Dermis microvascular lymphatic vessel endothelial cell (primary cell): ENCODE results near the gene RFT1. TPM values are rescaled to one million over a fixed set of nuclear protein-coding genes. Genes with fewer than 3 reads are reported as not detected.
A peak's percentile ranks its signal among the peaks of the same experiment; 100 is the strongest.
"Not testable (repeated sequence)": the region's sequence is repeated elsewhere in the genome, so short reads cannot be mapped to it uniquely, and the experiment has no call there.

Experiments
- DNase-seq, 2 donors: peaks; one replicate each; pipeline versions ENCODE4 v3.0.0 to v3.0.0-alpha.2; 2010; ENCODE audit warnings: low read depth in 2 of 2
- total RNA-seq: library from RNA; depleted of rRNA; stranded (reverse); fragments of >200 nt; gene quantifications from 2 replicates; pipeline ENCODE4 v1.2.1, GENCODE V29; 2014

Gene RFT1
- total RNA-seq, 1 donor from 2014 or later: 12.2 TPM

DNA sequence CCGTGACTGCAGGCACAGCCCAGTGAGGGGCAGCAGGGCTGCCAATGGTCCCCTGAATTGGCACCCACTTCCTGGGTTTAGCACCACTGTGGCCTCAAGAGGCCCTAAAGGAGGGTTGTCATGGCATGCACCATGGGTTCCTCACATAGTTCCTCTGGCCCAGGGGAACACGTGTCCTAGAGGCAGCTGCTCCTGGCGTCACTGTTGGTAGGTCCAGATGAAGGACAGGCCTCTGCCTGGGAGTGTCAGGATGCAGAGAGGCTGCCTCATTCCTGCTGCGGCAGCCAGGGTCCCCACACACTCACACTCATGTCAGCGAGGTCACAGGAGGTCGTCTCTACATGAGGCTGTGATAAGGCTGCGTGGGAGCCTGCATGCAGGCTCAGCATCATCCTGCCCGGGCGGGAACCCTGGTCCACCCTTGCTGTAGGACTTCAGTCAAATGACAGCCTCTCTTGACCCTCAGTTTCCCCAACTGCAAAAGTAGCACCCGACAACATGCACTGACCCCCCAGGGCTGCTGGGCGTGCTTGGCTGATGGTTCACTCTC lies 58.3 kb downstream of the RFT1 start:
- DNase-seq: no peak

DNA sequence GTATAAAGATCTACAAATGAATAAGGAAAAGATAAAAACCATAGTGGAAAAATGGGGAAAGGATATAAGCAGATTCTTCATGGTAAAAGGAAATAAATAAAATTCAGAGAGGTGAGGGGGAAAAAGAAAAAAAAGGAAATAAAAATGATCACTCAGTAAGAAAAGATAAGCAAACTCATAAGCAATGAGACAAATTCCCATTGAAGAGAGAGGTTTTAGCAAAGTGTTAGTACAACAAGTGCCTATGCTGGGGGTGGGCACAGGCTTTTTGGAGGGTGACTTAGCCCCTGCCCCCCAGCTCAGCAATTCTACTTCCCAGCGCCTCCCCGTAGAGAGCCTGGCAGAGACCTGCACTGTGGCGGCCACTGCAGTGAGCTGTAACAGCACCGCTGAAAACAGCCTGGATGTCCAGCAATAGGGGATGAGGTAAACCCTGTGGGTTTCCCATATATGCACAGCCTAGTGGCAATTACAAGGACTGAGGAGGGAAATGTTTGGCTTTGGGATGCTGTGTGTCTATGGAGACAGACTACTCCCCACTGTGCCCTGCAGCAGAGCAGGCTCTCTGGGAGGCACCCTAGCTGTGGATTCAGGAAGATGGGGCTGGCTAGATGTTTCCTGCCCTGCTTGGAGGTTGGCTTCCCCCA lies 60.7 kb downstream of the RFT1 start:
- DNase-seq: no peak

DNA sequence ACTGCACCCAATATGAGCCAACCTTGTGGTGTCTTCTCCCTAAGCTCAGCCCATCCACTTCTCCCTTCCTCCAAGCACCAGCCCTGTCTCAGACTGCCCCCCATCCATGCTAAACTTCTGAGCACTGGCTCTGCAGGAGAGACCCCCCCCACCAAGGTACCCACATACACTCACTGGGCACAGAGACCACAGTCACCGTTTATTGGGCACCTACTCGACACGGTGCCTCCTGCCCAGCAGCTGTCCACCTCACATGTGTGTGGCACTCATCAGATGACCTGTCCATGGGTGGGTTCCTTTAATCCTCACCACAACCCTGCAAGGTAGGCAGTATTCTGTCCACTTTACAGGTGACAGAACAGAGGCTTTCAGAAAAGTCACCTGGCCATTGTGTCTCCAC lies 62.1 kb downstream of the RFT1 start:
- DNase-seq: no peak

DNA sequence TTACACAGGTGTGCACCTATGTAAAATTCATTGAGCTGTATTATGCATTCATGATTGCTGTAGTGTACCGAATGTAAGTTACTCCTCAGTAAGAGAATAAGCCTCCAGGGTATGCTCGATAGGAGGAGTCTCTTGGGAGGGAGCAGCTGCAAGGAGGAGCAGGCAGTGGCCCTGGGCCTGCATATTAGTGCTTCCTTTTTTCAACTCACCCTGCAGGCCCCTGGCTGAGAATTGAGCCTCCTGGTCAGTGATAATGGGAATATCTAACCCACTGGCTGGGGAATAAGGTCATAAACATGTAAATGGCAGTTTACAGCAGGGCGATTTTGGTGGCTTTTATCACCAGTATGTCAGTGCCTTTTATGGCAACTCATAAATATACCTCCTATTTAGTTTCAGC lies 62.7 kb downstream of the RFT1 start:
- no peak for DNase-seq

DNA sequence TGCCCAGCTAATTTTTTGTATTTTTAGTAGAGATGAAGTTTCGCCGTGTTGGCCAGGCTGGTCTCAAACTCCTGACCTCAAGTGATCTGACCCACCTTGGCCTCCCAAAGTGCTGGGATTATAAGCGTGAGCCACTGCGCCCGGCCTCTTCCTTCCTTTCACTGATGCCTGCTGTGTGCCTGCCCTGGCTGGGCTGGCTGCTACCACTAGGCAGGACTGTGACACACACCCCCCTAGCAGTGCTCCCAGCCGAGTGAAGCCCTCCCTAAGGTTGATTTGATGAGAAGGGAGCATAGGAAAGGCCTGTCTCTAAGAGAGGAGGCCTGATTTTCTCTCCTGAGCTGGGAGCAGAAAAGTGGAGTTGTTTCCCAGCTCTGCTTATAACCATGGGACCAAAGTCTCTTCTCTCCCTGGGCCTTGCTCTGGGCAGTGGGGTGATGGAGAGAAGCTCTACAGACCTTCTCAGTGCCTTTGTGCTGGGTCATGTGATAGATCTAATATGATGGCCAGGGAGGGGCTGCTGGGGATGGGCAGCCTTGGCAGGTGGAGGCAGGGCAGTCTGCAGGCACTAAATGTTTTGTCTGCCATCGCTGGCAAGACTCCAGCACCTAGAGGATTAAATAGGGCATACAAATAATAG lies 64.3 kb downstream of the RFT1 start:
- DNase-seq: no peak

DNA sequence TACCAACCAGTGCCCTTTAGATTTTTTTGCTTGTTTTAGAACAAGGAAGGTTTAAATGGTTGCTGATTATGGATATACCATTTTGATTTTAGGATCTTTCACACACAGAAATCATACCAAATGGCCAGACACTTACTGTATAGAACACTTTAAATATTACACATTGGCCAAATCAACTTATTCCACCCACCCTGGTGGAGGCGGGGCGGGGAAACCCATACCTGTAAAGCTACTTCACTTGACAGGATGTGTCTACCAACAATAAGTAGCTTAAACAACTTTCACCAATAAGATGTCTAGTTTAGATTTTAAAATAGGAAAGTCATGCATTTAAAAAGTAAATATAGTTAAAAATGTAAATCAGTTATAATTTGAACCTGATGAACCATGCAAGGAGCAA lies 67.3 kb downstream of the RFT1 start:
- no peak for DNase-seq

DNA sequence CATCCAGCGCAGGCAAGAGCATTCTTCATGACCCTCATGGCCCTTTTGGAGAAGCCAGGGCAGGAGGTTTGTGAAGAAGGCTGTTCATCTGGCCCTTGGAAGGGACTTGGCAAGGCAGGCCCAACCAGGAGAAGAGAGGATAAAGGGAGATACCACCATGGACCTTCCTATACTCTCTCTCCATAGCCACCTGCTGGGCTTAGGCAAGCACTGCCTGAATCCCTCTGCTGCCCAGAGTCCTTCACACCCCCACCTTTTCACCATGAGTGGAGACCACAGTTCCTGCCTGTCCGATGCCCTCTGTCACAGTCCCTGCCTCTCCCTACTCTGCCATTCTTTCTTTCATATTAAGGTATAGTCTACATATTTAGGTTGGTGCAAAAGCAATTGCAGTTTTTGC lies 73.8 kb downstream of the RFT1 start:
- DNase-seq: peak in 1 of 2 donors; percentile 37

DNA sequence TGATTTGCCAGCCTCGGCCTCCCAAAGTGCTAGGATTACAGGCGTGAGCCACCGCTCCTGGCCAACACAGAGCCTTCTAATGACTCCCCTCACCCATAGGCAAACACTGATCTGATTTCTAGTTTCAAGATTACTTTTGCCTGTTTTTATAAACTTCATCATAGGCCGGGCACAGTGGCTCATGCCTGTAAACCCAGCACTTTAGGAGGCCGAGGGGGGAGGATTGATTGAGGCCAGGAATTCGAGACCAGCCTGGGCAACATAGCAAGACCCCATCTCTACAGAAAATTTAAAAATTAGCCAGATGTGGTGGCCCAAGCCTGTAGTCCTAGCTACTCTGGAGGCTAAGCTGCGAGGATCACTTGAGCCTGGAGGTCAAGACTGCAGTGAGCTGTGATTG lies 76.0 kb downstream of the RFT1 start:
- DNase-seq: not testable (repeated sequence)

DNA sequence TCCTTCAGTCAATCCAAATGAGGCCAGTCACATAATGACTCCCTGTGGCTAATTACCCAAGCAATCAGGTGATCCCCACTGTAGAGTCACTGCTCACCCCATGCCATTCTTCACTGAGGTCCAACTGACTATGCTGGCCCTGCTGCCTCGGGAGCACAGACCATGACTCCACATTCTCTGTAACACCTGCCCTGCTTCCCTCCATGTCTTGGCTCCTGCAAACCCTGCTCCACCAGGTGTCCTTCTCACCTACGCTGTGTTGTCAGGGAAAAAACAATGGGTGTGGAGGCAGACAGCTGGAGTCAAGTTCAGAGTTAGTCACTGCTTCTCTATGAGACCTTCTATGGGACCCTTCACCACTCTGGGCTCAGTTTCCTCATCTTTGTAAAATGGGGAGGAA lies 78.3 kb downstream of the RFT1 start:
- no peak for DNase-seq

DNA sequence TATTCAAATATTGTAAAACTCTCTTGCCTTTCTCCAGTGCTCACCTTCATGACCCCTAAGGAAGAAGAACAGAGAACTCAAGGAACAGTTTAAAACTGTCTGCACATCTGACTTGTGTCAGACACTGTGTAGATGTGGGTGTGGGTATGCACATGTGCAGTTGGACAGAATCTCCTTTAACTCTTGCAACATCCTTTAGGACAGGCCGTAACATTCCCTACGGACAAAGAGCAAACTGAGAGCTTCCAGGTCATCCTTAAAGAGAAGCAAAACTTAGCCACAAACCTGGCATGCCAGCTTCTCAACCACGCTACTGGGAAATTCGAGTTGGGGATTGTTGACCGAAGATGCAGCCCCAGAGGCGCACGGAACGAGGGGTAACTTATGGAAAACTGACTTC lies 80.2 kb downstream of the RFT1 start:
- DNase-seq: no peak

DNA sequence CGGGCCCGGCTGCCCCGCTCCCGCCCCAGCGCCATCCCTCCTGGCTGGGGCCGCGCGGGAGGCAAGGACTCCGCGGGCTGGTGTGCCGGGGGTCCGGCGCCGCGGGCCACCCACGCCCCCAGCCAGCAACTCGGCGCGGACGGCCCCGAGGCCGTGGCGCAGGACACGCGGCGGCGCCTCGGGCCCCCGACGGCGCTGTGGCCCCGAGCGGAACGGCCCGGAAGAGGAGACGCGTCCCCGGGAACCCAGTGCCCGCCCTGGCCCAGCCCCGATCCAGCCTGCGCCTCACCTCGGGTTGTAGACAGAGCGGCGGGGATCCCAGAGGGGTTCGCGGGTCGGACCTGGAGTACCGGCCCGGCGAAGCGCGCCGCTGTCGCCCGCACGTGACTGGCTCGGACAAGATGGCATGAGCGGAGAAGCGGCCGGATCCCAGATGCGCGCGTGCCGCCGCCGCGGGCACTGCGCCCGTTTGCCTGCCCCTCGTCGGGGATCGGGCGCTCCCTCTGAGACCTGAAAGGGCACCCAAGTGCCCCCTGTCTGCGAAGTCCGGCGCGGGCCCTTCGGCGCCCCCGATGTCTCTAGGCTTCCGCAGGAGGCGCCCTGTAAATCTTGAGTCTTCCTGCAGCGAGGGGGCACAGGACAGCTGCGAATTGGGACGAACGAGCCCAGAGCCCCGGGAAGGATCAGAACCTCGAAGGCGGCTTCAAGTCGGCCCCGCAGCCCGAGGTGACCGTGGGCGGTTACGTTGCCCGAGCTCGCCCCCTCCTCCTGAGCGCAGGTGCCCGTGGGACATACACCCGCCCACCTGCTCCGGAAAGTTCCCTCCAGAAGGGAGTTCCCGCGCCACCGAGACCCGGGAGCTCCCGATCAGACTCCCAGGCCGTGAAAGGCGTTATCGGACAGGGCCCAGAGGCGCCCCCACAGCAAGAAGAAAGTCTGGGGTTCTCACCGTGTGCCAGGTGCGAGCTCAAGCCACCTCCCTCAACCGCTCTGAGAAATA lies 83.8 kb downstream of the RFT1 start:
- DNase-seq: peak in 1 of 2 donors; percentile 23

DNA sequence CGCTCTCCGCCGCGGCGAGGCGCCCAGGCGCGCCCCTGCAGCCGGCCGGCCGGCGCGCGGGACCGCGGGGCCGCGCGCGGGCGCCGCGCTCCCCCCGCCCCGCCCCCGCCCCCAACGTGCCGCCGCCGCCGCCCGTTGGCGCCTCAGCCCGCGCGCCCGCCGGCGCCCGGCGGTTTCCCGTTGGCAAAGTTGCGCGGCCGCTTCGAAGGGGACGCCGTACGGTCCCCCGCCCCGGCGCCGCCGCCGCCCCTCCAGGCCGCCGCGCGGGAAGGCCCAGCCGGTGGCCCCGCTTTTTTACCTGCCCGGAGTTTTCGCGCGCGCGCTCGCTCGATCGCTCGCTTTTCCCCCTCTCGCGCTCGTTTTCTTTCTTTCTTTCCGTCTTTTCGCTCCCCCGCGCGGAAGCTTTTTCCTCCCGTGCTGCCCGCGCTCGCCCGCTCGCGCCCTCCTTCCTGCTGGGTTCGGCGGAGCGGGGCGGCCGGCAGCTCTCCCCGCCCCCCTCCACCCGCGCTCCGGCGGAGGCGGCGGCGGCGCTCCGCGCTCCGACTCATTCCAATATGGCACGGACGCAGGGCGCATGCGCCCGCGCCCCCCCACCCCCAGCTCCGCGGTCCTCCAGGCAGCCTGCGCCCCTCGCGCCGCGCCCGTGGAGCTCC lies 84.6 kb downstream of the RFT1 start, which contains the start of gene SFMBT1:
Gene SFMBT1, minus strand, starts transcription at position 556 of the 653 bp plus-strand sequence. CDS start 76,945 bp downstream, outside the sequence.
- DNase-seq: peak in 1 of 2 donors; percentile 67

DNA sequence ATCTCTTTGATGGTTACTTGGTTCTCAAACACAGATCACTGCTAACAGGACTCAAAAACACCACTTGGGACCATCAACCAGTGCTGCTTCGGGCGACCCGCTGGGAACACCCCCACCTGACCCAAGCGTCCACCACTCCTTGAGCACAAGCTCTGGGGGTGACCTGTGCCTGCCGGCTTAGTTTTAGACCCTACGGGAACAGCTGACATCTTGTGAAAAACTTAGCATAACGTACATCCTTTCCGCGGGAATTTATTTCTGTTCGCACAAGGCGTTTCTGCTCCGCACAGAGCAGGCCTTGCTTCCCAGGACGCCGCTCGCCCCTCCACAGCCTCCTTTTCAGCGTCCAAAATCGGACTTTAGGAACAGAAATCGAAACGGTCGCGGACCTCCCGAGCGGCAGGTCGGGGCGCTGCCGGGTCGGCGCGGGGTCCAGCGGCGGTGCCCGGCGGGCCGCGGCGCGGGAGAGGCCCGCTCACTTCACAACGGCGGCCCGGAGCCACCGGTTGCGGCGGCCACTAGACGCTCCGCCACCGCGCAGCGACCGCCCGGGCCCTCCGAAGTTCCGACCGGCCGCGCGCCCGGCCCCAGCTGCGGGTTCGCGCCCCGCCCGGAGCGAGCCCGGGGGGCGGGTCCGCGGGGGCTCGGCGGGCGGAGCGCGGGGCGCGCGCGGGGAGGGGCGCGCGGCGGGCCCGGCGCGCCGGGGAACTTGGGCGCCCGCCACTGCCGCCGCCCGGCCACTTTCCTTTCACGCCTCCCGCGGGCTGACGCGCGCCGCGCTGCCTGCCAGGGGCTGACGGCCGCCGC lies 85.3 kb downstream of the RFT1 start:
- peak in 1 of 2 donors; percentile 54 for DNase-seq

DNA sequence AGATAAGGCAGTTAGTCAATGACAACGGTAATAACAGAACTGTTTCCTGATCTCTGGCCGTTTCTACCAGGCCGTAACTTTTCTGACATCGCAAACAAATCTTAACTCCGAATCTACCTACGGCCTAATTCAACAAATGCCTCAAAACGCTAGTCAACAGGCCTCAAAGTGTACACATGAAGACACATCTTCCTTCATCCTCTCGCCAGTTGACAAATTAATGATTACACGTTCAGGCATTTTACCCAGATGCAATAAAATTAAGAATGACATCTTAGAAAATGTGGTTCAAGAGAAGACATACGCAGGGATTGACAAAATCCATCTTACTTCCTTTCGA lies 85.9 kb downstream of the RFT1 start:
- no peak for DNase-seq

DNA sequence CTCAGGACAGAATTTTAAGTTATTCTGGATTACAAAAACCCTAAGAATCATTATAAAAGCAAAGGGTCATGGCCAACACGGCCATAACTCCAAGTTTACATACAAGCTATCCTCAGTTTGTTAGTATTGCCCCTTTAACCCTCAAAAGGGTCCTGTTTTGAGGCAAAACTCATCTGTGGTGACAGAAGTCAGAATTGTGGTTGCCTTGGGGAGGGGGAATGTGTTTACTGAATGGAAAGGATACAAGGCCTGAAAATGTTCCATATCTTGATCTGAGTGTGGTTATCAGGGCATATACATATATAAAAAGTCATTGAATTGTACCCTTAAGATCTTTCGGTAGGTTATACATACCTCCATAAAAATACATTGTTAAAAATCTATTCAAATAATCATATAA lies 86.5 kb downstream of the RFT1 start:
- no peak for DNase-seq

DNA sequence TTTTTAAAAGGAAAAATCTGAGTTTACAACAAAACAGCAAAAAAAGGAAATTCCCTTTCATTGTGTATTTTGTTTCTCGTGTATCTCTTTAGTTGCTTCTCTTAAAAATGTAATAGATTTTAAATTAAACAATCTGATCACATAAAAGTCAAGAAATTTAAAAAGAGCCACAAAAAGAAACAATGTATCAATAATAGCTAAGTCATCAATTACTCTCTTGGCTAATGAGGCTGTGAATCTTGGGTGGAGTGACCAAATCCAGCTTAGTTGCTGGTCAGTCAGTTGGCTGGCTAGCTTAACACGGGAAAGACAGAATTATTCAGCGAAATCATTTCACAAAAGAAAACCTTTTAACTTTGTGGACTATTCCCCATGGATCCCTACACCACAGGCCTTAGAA lies 87.6 kb downstream of the RFT1 start:
- DNase-seq: no peak

DNA sequence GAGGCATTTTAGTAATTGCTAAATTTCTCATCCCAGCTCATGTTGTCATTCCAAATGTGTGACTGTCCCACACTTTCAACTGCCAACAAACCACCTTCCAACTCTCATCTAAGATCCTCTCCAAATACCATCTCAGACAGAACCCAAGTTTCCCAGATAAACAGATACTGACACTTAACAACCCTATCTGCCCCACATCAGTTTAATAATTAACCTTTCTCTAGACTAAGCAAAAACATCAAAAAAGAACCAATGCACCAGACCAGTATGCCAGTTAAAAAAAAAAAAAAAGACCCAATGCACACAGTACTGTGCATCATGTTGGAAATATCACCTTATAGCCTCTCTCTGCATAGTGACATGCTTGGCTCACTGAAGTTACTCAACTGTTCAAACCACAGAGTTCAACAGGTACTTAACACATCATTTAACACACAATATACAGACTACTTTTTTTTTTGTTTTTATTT lies 89.8 kb downstream of the RFT1 start:
- no peak for DNase-seq

DNA sequence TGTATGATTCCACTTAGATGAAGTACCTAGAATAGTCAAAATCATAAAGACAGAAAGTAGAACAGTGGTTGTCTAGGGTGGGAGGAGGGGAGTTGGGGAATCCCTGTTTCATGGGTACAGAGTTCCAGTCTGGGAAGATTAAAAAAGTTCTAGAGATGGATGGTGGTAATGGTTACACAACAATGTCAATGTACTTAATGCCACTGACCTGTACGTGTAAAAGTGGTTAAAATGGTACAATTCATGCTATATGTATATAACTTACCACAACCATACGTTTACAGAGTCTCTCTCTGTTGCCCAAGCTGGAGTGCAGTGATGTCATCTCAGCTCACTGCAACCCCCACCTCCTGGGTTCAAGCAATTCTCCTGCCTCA lies 90.9 kb downstream of the RFT1 start:
- DNase-seq: no peak

DNA sequence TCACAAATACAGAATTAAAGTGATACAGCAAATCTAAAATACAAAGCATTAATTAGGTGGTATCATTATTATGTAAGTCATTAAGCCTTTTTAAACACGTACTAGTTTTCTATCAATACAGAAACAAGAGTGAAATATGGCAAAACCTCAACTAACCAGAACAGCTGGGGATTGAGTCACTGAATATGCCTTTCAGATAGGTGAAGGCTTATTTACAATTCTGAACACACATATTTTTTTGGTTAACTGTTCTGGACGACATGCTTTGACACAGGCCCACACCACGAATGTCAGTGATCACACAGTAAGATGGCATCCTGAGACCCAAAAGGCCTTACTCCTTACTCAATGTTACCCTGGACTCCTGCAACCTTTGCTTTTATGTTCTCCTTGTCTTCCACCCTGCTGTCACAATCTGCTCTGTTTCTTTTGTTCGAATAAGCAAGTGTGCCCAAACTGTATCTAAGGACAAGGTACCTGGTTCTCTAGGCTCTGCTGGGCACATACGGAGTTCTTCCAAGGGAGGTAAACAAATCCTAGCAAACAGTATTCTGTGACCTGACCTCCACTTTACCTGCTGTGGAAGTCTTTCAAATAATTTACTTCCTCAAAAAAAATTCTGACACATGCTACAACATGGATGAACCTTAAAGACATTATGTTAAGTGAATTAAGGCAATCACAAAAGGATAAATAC lies 91.4 kb downstream of the RFT1 start:
- no peak for DNase-seq
